ENCODE results near the gene SIT1. TPM values are rescaled to one million over a fixed set of nuclear protein-coding genes. Genes with fewer than 3 reads are reported as not detected.

SIT1 gene
- total and polyA plus RNA-seq, 2 donors (not counting 3 experiments of a cell fraction or from before 2014, with no cell fraction given): not detected

DNA sequence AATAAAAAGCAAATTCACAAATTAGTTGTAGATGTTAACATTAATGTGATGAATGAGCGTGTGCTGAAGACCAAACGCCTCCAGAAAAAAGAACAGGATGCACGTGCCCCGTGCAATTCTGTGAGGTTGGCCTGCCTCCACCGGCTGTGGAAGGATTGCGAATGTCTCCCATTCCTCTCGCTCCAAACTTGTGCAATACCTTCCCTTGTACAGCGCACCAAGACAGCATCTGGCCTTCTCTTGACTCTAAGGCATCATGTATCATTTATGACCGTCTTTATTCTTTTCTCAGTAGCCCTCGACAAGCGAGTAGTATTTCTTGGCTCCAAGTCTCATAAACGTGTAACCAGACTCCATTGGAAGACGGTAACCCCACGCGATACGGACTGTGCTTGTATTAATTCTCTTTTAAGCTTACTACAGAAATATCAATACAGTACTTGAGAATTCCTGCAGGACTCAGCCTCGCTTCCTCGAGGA is 47.2 kb downstream of the SIT1 start:
- dilution Hi-C loops (cut with MboI; ENCODE audit: extremely low pct_ligation_motif_present, low sequenced_read_pairs): no loop called here
- DNase-seq (ENCODE audit: low read depth, low spot score) (no peak), FAIRE-seq (no peak)
- Histone ChIP-seq H3K9ac (replicated peaks; ENCODE audit: extremely low read depth, insufficient read depth, low read length) (no peak overlapping the region), H3K9me1 (replicated peaks; ENCODE audit: control insufficient read depth, extremely low read depth, insufficient read depth, low read length) (no peaks in the 10 kb centered on the region), H4K20me1 (replicated peaks; ENCODE audit: control insufficient read depth, extremely low read depth, insufficient read depth, low read length) (no peaks in the 10 kb centered on the region), H3K4me2 (ENCODE audit: insufficient read depth, low read length) (peak overlapping the region; percentile 21), H3K79me2 (ENCODE audit: control insufficient read depth, insufficient read depth, low read length) (no peaks in the 10 kb centered on the region), H2AFZ (ENCODE audit: low read depth, low read length) (peak overlapping the region; percentile 44), H3K4me3 (replicated peaks in 1 of 3; ENCODE audit: insufficient read depth in 1 of 3, low read depth in 1 of 3, low read length in 3 of 3) (no peak overlapping the region), H3K9me3 (replicated peaks; ENCODE audit: control insufficient read depth, insufficient read depth, low read length) (no peaks in the 10 kb centered on the region), H3K27me3 (ENCODE audit: control insufficient read depth in 2 of 2, insufficient read depth in 2 of 2, low read length in 2 of 2) (peaks cover 0 to 2% of the 10 kb centered on the region in 2 experiments), H3K4me1 (ENCODE audit: control insufficient read depth, extremely low read depth, insufficient read depth, low read length) (peaks cover 16% of the 10 kb centered on the region), H3K36me3 (ENCODE audit: control insufficient read depth in 2 of 2, extremely low read depth in 1 of 2, insufficient read depth in 2 of 2, low read length in 2 of 2) (peaks cover 0 to 7% of the 10 kb centered on the region in 2 experiments), H3K27ac (ENCODE audit: insufficient read depth, low read depth, low read length) (no peak overlapping the region)
- TF ChIP-seq MAX (IDR thresholded peaks at IDR 0.05; ENCODE audit: insufficient read depth, insufficient read length) (no peak), MYC (IDR thresholded peaks at IDR 0.05; ENCODE audit: low read depth, low read length) (no peak), POLR2A (IDR thresholded peaks at IDR 0.05; ENCODE audit: low read depth, low read length) (no peak), FOS (IDR thresholded peaks at IDR 0.05; ENCODE audit: borderline replicate concordance, insufficient read depth, low read length) (no peak), JUN (IDR thresholded peaks at IDR 0.05; ENCODE audit: borderline replicate concordance, insufficient read depth, insufficient read length, low read depth) (no peak), EZH2 (IDR thresholded peaks at IDR 0.05; ENCODE audit: borderline replicate concordance, low read depth, low read length, severe bottlenecking) (no peak), GATA2 (IDR thresholded peaks at IDR 0.05; ENCODE audit: insufficient read depth, insufficient read length, low read depth, low read length) (no peak)
- TF ChIP-seq, protein P1, sequence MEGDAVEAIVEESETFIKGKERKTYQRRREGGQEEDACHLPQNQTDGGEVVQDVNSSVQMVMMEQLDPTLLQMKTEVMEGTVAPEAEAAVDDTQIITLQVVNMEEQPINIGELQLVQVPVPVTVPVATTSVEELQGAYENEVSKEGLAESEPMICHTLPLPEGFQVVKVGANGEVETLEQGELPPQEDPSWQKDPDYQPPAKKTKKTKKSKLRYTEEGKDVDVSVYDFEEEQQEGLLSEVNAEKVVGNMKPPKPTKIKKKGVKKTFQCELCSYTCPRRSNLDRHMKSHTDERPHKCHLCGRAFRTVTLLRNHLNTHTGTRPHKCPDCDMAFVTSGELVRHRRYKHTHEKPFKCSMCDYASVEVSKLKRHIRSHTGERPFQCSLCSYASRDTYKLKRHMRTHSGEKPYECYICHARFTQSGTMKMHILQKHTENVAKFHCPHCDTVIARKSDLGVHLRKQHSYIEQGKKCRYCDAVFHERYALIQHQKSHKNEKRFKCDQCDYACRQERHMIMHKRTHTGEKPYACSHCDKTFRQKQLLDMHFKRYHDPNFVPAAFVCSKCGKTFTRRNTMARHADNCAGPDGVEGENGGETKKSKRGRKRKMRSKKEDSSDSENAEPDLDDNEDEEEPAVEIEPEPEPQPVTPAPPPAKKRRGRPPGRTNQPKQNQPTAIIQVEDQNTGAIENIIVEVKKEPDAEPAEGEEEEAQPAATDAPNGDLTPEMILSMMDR (IDR thresholded peaks at IDR 0.05; ENCODE audit: extremely low read depth in 1 of 2, insufficient read depth in 1 of 2, low read depth in 1 of 2, low read length in 2 of 2): no peak
- BruUV-seq (replicated peaks): no TSS peak
- CTCF ChIA-PET: interaction anchor here (0.6 to 1.8 kb wide), 34 partner anchors 10 to 609 kb away, joined by 3 to 20 read pairs (median 4); partner anchors contain the start of genes ARHGEF39, CCDC107, CREB3 and RMRP
- intact Hi-C loops (cut with micrococcal nuclease): loop anchor here (5.0 kb wide), 2 partner anchors 121 to 491 kb away; no protein-coding TSS in a partner anchor
- POLR2A ChIA-PET: no interaction called here

Measured in endothelial cell of umbilical vein (primary cell).